HepG2 (cell line): Measurements from ENCODE around the gene NDUFS7. TPM values are rescaled to one million over a fixed set of nuclear protein-coding genes. Genes with fewer than 3 reads are reported as not detected.

ENCODE experiments used
- CHCHD3 ChIP-seq: sonication (generic); formaldehyde crosslinking; IDR thresholded peaks from 2 replicates; pipeline ENCODE4 v1.8.0; 2022; ENCODE audit warnings: mild to moderate bottlenecking, missing genetic modification reagents, moderate library complexity
- HNRNPL ChIP-seq: fragments of 200-400 bp; formaldehyde crosslinking; IDR thresholded peaks from 2 replicates; pipeline ENCODE4 v1.6.1; 2017; ENCODE audit warnings: mild to moderate bottlenecking, low read depth, low read length
- KDM1A ChIP-seq: IDR thresholded peaks from 2 replicates; pipeline ENCODE4 v1.6.1; 2016; ENCODE audit warnings: missing compliant biosample characterization
- KDM3A ChIP-seq: IDR thresholded peaks from 2 replicates; pipeline ENCODE4 v1.6.1; 2018; ENCODE audit warnings: low read depth, missing compliant biosample characterization
- MATR3 ChIP-seq: sonication (generic); formaldehyde crosslinking; IDR thresholded peaks from 2 replicates; pipeline ENCODE4 v1.4.0; 2020; ENCODE audit warnings: missing genetic modification reagents
- MTF2 ChIP-seq: sonication (generic); formaldehyde crosslinking; IDR thresholded peaks from 2 replicates; pipeline ENCODE4 v1.5.0; 2020; ENCODE audit warnings: missing genetic modification reagents, borderline replicate concordance
- NONO ChIP-seq, 2 experiments: fragments of 450-650 bp in 1 of 2; sonication (generic) in 1 of 2; formaldehyde crosslinking in 1 of 2; IDR thresholded peaks in 1 of 2; conservative IDR thresholded peaks in 1 of 2; 2 replicates each; pipeline versions ENCODE4 v1.6.1 to v1.8.0; 2017 to 2022; ENCODE audit warnings: mild to moderate bottlenecking in 1 of 2, missing genetic modification reagents in 1 of 2, moderate library complexity in 1 of 2
- NR2C2 ChIP-seq: sonication (generic); formaldehyde crosslinking; IDR thresholded peaks from 2 replicates; pipeline ENCODE4 v1.4.0; 2020; ENCODE audit warnings: missing genetic modification reagents, mild to moderate bottlenecking, moderate library complexity, borderline replicate concordance
- PHB2 ChIP-seq: fragments of 450-650 bp; IDR thresholded peaks from 2 replicates; pipeline ENCODE4 v1.6.1; 2018; ENCODE audit not compliant: partially characterized antibody
- POLR2AphosphoS2 ChIP-seq: IDR thresholded peaks from 2 replicates; pipeline ENCODE4 v1.6.1; 2011; ENCODE audit warnings: low read depth, low read length, improper control_type of control experiment
- TBL1XR1 ChIP-seq: fragments of 150-350 bp; IDR thresholded peaks from 2 replicates; pipeline ENCODE4 v1.6.1; 2014; ENCODE audit warnings: borderline replicate concordance, low read length; ENCODE audit not compliant: partially characterized antibody
- U2AF2 ChIP-seq: fragments of 200-400 bp; formaldehyde crosslinking; IDR thresholded peaks from 2 replicates; pipeline ENCODE4 v1.6.1; 2017; ENCODE audit warnings: low read depth, mild to moderate bottlenecking, low read length
- ZFP91 ChIP-seq: sonication (generic); formaldehyde crosslinking; IDR thresholded peaks from 2 replicates; pipeline ENCODE4 v1.9.0; 2022; ENCODE audit warnings: missing genetic modification reagents, mild to moderate bottlenecking, borderline replicate concordance
- ZMYM3 ChIP-seq: sonication (generic); formaldehyde crosslinking; IDR thresholded peaks from 2 replicates; pipeline ENCODE4 v1.5.1; 2020; ENCODE audit warnings: mild to moderate bottlenecking, missing genetic modification reagents
- ZNF10 ChIP-seq: sonication (generic); formaldehyde crosslinking; IDR thresholded peaks from 2 replicates; pipeline ENCODE4 v1.4.0; 2020; ENCODE audit warnings: mild to moderate bottlenecking, low read depth, missing genetic modification reagents, borderline replicate concordance
- ZNF142 ChIP-seq: sonication (generic); formaldehyde crosslinking; IDR thresholded peaks from 2 replicates; pipeline ENCODE4 v1.4.0; 2020; ENCODE audit warnings: missing genetic modification reagents
- ZNF274 ChIP-seq: sonication (generic); formaldehyde crosslinking; IDR thresholded peaks from 2 replicates; pipeline ENCODE4 v1.5.1; 2020; ENCODE audit warnings: mild to moderate bottlenecking, missing genetic modification reagents
- ZNF629 ChIP-seq: sonication (generic); formaldehyde crosslinking; conservative IDR thresholded peaks from 2 replicates; pipeline ENCODE4 v1.5.0; 2020; ENCODE audit warnings: missing genetic modification reagents
- ZNF761 ChIP-seq: sonication (generic); formaldehyde crosslinking; conservative IDR thresholded peaks from 2 replicates; pipeline ENCODE4 v1.4.0; 2020; ENCODE audit warnings: mild to moderate bottlenecking, missing genetic modification reagents
- ZNF770 ChIP-seq: sonication (generic); formaldehyde crosslinking; IDR thresholded peaks from 2 replicates; pipeline ENCODE4 v1.5.0; 2020; ENCODE audit warnings: mild to moderate bottlenecking, missing genetic modification reagents
- polyA plus RNA-seq, 8 experiments: library from polyadenylated mRNA; depleted of rRNA in 3 of 8; stranded (reverse) in 7 of 8; unstranded in 1 of 8; fragments of >200 nt; fragmentation: Illumina TruSeq in 4 of 8; extraction: Trizol in 4 of 8; gene quantifications; 2 replicates each; pipeline versions ENCODE4 v1.2.1 to v1.2.3, GENCODE V29; 2011 to 2016; ENCODE audit warnings: low read depth in 4 of 8, missing spikeins in 1 of 8, mixed read lengths in 1 of 8; ENCODE audit not compliant: insufficient read depth in 1 of 8
- total RNA-seq, 5 experiments: library from RNA; depleted of rRNA; stranded (reverse); fragments of >200 nt; fragmentation: Illumina TruSeq; extraction: Trizol; gene quantifications; 2 replicates each; pipeline ENCODE4 v1.2.3, GENCODE V29; 2016; ENCODE audit warnings: low read depth in 1 of 5

NDUFS7 gene
- total and polyA plus RNA-seq, 2 of the 13 experiments (the other 11 are each of a cell fraction or from before 2014, with no cell fraction given): 34.3 to 66.9 TPM

DNA sequence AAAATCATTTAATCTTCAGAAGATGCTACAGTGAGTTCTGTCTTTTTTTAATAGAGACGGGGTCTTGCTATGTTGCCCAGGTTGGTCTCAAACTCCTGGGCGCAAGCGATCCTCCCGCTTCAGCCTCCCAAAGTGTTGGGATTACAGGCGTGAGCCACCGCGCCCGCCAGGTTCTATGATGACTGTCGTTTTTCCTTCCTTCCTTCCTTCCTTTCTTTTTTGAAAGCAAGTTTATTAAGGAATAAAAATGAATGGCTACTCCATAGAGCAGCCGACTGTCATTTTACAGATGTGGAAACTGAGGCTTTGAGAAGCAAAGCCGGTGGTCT lies 18.1 kb downstream of the NDUFS7 start (continued):
- TF ChIP-seq KDM3A (CRISPR knock-in tag): no peak
- TF ChIP-seq ZNF10 (CRISPR knock-in tag): no peak
- TF ChIP-seq ZMYM3 (CRISPR knock-in tag): 0 out of 2 replicates have a peak, but pooled peaks have one; percentile 42
- TF ChIP-seq ZNF629 (CRISPR knock-in tag): peak; percentile 84
- TF ChIP-seq MTF2 (CRISPR knock-in tag): no peak
- TF ChIP-seq ZNF274 (CRISPR knock-in tag): no peak
- 0 out of 2 replicates have a peak, but pooled peaks have one; percentile 10 for TF ChIP-seq KDM1A
- no peak for TF ChIP-seq NR2C2 (CRISPR knock-in tag)
- TF ChIP-seq HNRNPL: no peak
- TF ChIP-seq POLR2AphosphoS2: no peak
- no peak for TF ChIP-seq CHCHD3 (CRISPR knock-in tag)
- TF ChIP-seq ZNF770 (CRISPR knock-in tag): peak; percentile 15; the same call in 1 of the 2 replicates
- TF ChIP-seq ZNF761 (CRISPR knock-in tag): no peak
- TF ChIP-seq NONO (IDR thresholded peaks at IDR 0.05): no peak
- no peak for TF ChIP-seq NONO (CRISPR knock-in tag; conservative IDR thresholded peaks at IDR 0.05)
- TF ChIP-seq ZNF142 (CRISPR knock-in tag): no peak
- no peak for TF ChIP-seq U2AF2
- no peak for TF ChIP-seq TBL1XR1
- TF ChIP-seq PHB2: no peak
- no peak for TF ChIP-seq MATR3 (CRISPR knock-in tag)
- no peak for TF ChIP-seq ZFP91 (CRISPR knock-in tag)
